Measurements from ENCODE around the gene KLF7.

GRCh38 chr2:207119048-207119447 is 46.7 kb downstream of the KLF7 start:
- TF ChIP-seq POLR2A (IDR thresholded peaks at IDR 0.05; ENCODE audit: low read depth, low read length) (no peak), POLR2AphosphoS5 (IDR thresholded peaks at IDR 0.05; ENCODE audit: low read depth, low read length) (no peak), TAF1 (IDR thresholded peaks at IDR 0.05; ENCODE audit: low read depth, low read length) (no peak), POU2F2 (IDR thresholded peaks at IDR 0.05; ENCODE audit: low read depth, low read length) (no peak)

All from GM12891 (cell line).